A673 (cell line): ENCODE measurements around the gene KRT77.

Experiments
- EZH2 ChIP-seq: fragments of 200-600 bp; sonication (generic); IDR thresholded peaks from 2 replicates; pipeline ENCODE4 v1.6.1; 2017; ENCODE audit warnings: borderline replicate concordance, low read depth, mild to moderate bottlenecking, mixed read lengths, antibody characterized with exemption, low read length; ENCODE audit not compliant: poor library complexity, severe bottlenecking
- TF ChIP-seq, protein P1 (sequence below): fragments of 300-800, 200-600 bp; sonication (generic); conservative IDR thresholded peaks from 2 replicates; pipeline ENCODE4 v1.5.1; 2017; ENCODE audit warnings: low read depth, mild to moderate bottlenecking, antibody characterized with exemption, low read length, moderate library complexity, mixed read lengths

DNA sequence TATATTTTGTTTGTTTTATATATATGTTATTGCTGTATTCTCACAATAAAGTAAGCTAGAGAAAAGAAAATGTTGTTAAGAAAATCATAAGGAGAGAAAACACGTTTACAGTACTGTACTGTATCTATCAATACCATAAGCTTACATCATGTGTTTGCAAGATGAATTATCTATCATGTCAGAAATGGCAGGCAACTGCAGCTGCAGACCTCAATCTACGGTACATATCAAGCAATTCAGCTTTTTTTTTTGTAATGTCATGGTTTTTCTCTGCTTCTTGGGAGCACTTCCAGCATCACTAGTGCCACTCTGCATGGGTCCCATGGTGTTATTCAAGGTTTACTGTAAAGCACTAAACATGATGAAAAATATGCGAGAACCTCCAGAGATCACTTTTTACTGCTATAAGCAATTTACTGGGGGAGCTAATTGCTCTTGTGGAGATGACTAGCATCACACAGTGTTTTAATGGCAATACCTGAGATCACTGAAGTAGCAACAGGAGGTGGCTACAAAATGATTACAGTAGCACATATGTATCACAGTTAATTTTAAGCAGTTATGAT, 42.3 kb downstream of the KRT77 start:
- TF ChIP-seq, protein P1, sequence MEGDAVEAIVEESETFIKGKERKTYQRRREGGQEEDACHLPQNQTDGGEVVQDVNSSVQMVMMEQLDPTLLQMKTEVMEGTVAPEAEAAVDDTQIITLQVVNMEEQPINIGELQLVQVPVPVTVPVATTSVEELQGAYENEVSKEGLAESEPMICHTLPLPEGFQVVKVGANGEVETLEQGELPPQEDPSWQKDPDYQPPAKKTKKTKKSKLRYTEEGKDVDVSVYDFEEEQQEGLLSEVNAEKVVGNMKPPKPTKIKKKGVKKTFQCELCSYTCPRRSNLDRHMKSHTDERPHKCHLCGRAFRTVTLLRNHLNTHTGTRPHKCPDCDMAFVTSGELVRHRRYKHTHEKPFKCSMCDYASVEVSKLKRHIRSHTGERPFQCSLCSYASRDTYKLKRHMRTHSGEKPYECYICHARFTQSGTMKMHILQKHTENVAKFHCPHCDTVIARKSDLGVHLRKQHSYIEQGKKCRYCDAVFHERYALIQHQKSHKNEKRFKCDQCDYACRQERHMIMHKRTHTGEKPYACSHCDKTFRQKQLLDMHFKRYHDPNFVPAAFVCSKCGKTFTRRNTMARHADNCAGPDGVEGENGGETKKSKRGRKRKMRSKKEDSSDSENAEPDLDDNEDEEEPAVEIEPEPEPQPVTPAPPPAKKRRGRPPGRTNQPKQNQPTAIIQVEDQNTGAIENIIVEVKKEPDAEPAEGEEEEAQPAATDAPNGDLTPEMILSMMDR, result no peak
- no peak for TF ChIP-seq EZH2
